Suprapubic skin (tissue), 4 donors: Measurements from ENCODE around the gene S1PR4. TPM values are rescaled to one million over a fixed set of nuclear protein-coding genes. Genes with fewer than 3 reads are reported as not detected.

ENCODE experiments used
- DNase-seq, 2 donors: peaks; one replicate each; pipeline ENCODE4 v3.0.0-alpha.2; 2019; ENCODE audit warnings: low spot score in 2 of 2
- H3K27ac ChIP-seq: fragments of 200-600 bp; sonication (generic); one replicate; pipeline ENCODE4 v1.5.1; 2019
- H3K27me3 ChIP-seq: fragments of 200-600 bp; sonication (generic); one replicate; pipeline ENCODE4 v1.5.1; 2019
- H3K36me3 ChIP-seq: fragments of 200-600 bp; sonication (generic); one replicate; pipeline ENCODE4 v1.5.1; 2019
- H3K4me1 ChIP-seq: fragments of 200-600 bp; sonication (generic); one replicate; pipeline ENCODE4 v1.5.1; 2019
- H3K4me3 ChIP-seq: fragments of 200-600 bp; sonication (generic); one replicate; pipeline ENCODE4 v1.5.1; 2019; ENCODE audit warnings: mild to moderate bottlenecking
- H3K9me3 ChIP-seq: fragments of 200-600 bp; sonication (generic); one replicate; pipeline ENCODE4 v1.5.1; 2019
- CTCF ChIP-seq, 2 donors: fragments of 200-600 bp in 1 of 2; fragments of 450-650 bp in 1 of 2; sonication (generic) in 1 of 2; IDR thresholded peaks; one replicate each; pipeline ENCODE4 v1.5.1; 2016 to 2019; ENCODE audit warnings: antibody characterized with exemption in 2 of 2, mild to moderate bottlenecking in 1 of 2, moderate library complexity in 1 of 2
- EP300 ChIP-seq: sonication (generic); formaldehyde crosslinking; IDR thresholded peaks from one replicate; pipeline ENCODE4 v1.6.1; 2017; ENCODE audit warnings: antibody characterized with exemption
- POLR2A ChIP-seq, 2 donors: fragments of 450-650 bp; IDR thresholded peaks; one replicate each; pipeline ENCODE4 v1.6.1; 2017; ENCODE audit warnings: antibody characterized with exemption in 2 of 2, mild to moderate bottlenecking in 2 of 2, moderate library complexity in 2 of 2
- POLR2AphosphoS5 ChIP-seq, 3 donors: sonication (generic); formaldehyde crosslinking; IDR thresholded peaks; one replicate each; pipeline ENCODE4 v1.6.1; 2017; ENCODE audit warnings: antibody characterized with exemption in 3 of 3
- WGBS: methylation state at CpG from one replicate; pipeline ENCODE4 v1.1.5; 2018; 5-methylcytosine and 5-hydroxymethylcytosine counted together
- total RNA-seq, 4 donors: library from RNA; depleted of rRNA; stranded (reverse); fragments of >200 nt; gene quantifications; one replicate each; pipeline ENCODE4 v1.1.0, GENCODE V29; 2016

S1PR4 gene
- total RNA-seq, 4 donors from 2014 or later = 0.42 to 2.5 (median 1.9) TPM

- H3K27me3 ChIP-seq = peaks cover 74% of the 10 kb centered on the region
These were observed 50.8 kb downstream of the S1PR4 start for GRCh38 chr19:3229346-3229743.

More at GRCh38 chr19:3229346-3229743, 50.8 kb downstream of the S1PR4 start:
- no peaks in the 10 kb centered on the region for H3K9me3 ChIP-seq
- DNase-seq = no peak
- peaks cover 5% of the 10 kb centered on the region for H3K4me1 ChIP-seq
- H3K36me3 ChIP-seq = no peaks in the 10 kb centered on the region
- TF ChIP-seq POLR2AphosphoS5 (IDR thresholded peaks at IDR 0.05) (no peak), CTCF (IDR thresholded peaks at IDR 0.05) (no peak), POLR2A (IDR thresholded peaks at IDR 0.05) (no peak), EP300 (no peak)
- 44% methylated on average over 8 of the region's 9 CpGs for WGBS
- no peak overlapping the region for H3K4me3 ChIP-seq
- H3K27ac ChIP-seq = no peak overlapping the region

Other genes starting within 250 kb of the S1PR4 start
- gene ZNF77, start 233.8 kb upstream of the S1PR4 start, total RNA-seq = 1 to 10 TPM; 2.8 to 5.6 (median 3.9) TPM
- gene TLE6, start 201.2 kb upstream of the S1PR4 start, total RNA-seq = 1 to 10 TPM in 2 of 4 donors, under 1 TPM in 1, not detected in 1; 0.23 to 1.4 (median 1.3) TPM
- 10 to 100 TPM; 18.2 to 35.6 (median 27.3) TPM for gene TLE2, start 149.5 kb upstream of the S1PR4 start, total RNA-seq
- 100 to 1,000 TPM; 339 to 403 (median 382) TPM for gene TLE5, start 116.3 kb upstream of the S1PR4 start, total RNA-seq
- gene GNA11, start 84.4 kb upstream of the S1PR4 start, total RNA-seq = 10 to 100 TPM; 49.9 to 76.2 (median 57.1) TPM
- gene GNA15, start 42.7 kb upstream of the S1PR4 start, total RNA-seq = 100 to 1,000 TPM in 1 of 4 donors, 10 to 100 TPM in 3; 29.9 to 117 (median 85.0) TPM
- 10 to 100 TPM; 31.1 to 66.7 (median 35.0) TPM for gene NCLN, start 7.2 kb downstream of the S1PR4 start, total RNA-seq
- gene CELF5, start 45.9 kb downstream of the S1PR4 start, total RNA-seq = under 1 TPM in 3 of 4 donors, not detected in 1; 0.17 to 0.87 (median 0.64) TPM
- 100 to 1,000 TPM; 135 to 234 (median 194) TPM for gene NFIC, start 187.8 kb downstream of the S1PR4 start, total RNA-seq